Fibroblast of skin of left biceps (primary cell): ENCODE data around the gene PHF24.
"Not testable (repeated sequence)": the region's sequence is repeated elsewhere in the genome, so short reads cannot be mapped to it uniquely, and the experiment has no call there.

ENCODE experiments used
- DNase-seq, 2 experiments: peaks; one replicate each; pipeline ENCODE4 v3.0.0-alpha.2; 2013; ENCODE audit warnings: low read depth in 2 of 2

PHF24 gene

DNA sequence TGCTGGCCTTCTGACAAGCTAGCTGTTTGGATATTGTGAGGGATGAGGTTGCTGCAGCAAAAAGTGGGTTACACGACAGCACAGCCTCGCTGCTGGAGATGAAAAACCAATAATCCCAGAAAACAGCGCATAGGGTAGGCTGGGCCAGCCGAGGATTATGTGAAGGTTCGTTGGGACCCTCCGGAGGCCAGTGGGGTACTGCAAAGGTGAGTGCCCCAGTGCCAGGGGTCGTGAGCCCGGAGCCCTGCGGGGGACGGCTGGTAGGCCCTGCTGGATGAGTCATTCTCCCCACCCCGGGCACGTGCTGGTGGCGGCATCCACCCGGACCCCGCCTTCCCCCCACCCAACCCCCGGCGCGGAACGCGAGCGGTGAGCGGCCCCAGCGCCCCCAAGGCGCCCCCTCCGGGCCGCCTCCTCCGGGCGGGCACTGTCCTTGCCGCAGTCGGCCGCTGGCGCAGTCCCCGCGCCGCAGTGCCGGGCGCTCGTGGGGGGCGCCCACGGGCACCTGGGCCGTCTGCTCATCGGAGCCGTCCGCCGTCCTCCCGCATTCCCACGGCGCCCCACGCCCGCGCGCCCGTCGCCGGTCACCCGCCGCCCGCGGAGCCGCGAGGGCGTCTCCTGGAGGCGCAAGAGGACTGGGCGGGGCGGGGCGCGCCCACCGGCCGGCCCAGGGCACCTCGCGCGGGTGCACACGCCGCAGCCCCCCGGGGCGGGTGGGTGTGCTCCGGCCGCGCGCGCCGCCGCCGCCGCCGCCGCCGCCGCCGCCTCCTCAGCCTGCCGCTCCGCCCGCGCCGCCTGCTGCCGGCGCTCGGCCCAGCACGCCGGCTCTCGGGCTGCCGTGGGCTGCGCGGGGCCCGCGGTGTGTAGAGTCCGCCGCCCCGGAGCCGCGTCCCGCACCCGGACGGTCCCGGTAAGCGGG is at the start of gene PHF24:
TSS of gene PHF24 (plus strand) at position 794 of the 919 bp plus-strand sequence. CDS start 13,014 bp downstream, outside the sequence.
- DNase-seq = no peak

DNA sequence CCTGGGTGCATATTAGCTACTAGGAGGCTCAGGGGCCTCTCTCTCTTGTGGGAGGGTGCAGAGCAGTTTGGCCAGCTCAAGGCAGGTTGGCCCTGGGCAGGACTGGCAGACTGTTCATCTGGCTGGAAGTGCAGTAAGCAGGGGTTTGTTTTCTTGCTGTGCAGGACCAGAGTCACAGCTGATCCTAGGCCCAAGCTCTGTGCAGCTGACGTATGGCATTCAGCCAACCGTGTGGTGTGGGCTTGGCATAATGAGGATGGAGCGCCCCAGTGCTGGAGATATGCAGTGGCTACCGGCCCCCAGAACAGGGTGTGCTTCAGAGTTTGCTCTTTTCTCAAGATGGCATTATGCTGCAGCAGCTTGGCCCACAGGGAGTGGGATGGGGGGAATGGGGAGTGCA is 31.0 kb upstream of the PHF24 start:
- no peak for DNase-seq

DNA sequence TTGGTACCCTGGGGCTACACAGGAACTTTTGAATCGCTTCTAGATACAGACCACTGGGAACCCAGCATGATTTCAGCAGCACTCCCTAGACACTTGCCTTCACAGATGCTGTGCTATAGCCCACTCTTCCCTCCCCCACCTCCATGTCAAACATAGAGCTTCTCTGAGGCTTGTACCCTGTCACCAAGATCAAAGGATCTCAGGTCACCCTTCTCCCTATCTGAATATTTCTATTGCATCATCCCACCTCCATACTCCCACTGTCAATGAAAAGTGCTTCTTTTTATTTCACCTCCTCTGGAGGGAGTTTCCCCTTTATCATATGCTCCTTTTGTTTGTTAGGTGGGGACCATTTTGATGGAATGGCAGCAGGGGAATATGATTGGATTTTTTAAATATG is 29.2 kb upstream of the PHF24 start:
- no peak for DNase-seq

DNA sequence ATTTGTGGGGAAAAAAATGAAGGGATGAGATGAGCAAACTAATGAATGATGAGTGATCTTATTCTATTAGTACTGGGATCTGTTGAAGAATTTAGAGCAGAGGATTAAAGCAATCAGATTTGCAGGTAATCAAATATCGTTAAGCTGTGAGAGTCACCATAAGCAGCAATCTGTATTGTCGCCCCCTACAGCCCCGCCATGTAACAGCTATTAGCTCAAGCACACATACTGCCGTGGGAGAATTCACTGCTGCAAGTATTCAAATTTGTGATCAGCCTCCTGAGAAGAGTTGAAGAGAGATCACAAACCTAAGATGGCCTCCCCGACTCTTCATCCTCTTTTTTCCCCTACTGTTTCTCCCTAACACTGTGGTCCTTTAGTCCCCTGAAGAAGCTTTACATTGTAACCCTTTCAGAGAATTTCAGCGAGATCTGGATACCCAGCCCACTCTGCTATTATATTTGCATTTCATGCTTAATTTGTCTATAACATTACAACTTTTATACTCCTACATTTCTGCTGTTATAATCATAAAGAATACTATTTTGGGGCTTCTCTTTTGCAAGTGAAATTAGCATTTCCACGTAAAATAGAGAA is 28.5 kb upstream of the PHF24 start:
- DNase-seq = no peak

DNA sequence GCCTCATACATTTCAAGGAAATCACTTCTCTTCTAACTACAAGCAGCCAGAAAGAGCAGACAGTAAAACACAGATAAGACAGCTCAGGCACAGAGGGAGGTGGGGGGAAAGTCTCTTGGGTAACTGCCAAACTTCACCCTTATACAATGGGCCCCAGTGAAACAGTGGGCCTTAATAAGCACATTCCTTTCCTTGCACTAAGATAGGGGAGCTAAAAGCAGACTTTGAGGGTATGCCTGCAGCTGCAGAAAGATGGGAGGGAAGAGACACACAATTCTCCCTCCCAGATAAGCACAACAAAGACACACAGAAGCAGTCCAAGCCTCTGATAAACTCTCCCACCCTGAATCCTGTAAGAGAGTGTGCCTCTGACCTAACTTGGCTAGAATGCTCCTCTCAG is 18.1 kb upstream of the PHF24 start:
- not testable (repeated sequence) for DNase-seq

DNA sequence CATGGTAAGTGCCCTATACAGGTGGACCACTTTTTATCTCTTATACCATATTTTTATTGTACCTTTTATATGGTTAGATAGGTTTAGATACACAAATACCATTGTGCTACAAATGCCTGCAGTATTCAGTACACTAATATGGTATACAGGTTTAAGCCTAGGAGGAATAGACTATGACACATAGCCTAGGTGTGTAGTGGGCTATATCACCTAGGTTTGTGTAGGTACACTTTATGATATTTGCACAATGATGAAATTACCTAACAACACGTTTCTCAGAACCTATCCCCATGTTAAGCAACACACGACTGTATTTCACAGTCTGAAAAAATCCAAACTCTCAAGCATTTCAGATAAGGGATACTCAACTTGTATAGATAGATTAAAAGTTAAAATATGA is 9.6 kb upstream of the PHF24 start:
- no peak for DNase-seq

DNA sequence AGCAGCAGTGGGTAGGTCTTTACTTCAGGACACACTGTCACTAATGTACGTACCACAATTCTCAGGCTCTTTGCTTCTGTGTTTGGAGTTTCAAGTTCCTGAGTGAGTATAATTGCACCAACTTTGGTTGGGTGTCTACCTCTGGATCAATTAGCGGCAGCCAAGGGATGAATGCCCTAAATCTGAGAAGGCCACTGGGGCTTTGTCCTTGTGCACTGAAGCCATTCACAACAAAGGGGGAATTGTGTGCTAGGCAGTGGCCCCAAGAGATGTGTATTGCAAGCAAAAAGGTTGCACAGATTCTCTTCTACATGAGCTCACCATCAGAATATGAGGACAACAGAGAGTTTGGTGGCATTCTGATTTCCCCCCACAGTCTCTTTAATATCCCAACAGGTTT is 3.9 kb upstream of the PHF24 start:
- no peak for DNase-seq

DNA sequence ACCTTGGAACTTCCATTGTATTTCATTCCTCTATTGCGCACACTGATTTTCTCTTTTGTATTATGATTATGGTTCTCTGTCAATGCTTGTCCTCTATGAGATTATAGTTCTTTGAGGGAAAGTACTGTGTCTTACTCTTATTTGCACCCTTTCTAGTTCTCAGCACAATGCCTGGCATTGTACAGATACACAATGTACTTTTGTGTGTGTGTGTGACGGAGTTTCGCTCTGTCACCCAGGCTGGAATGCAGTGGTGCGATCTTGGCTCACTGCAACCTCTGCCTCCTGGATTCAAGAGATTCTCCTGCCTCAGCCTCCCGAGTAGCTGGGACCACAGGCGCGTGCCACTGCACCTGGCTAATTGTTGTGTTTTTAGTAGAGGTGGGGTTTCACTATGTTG is 2.0 kb upstream of the PHF24 start:
- DNase-seq = not testable (repeated sequence)

DNA sequence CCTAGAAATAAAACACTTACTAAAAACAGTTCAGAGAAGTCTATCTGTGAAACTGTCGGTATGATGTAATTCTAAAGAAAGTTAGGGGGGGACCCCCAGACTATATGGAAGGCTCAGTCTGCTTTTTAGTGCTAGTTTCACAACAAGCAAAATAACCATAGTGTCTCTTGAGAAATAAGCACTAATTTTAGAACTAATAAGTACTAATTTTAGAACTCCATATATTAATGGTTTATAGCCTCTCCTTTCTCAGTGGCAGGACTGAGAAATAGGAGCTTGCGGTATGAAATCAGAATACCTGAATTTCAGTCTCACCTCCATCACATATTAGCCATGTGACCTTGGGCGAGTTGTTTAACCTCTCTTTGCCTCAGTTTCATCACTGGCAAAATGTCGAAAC is 1.4 kb upstream of the PHF24 start:
- no peak for DNase-seq

DNA sequence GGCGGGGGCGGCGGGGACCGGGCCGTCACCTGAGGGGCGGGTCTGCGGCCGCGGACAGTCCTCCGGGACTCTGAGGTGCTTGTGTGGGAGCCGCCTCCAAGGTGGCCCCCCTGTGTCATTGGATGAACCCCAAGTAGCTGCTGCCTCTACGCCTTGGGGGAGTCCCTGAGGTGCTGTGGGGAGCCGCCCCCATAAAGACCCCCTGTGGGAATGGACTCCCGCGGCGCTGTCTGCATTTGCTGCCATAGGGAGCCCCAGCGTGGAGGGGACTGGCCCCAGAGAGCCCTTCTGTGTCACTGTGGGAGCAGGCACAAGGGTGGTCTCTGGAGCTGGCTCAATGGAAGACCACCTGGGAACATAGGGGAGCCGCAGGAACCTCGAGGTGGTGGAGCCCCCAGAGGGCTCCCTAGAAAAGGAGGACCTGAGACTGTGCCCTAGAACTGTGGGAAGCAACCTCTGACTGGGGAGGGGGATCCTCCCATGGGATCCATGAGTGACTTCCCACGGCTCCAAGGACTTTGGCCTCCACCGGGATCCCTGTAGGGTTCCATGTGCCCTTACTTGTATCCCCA is 412 bp downstream of the PHF24 start:
- no peak for DNase-seq

DNA sequence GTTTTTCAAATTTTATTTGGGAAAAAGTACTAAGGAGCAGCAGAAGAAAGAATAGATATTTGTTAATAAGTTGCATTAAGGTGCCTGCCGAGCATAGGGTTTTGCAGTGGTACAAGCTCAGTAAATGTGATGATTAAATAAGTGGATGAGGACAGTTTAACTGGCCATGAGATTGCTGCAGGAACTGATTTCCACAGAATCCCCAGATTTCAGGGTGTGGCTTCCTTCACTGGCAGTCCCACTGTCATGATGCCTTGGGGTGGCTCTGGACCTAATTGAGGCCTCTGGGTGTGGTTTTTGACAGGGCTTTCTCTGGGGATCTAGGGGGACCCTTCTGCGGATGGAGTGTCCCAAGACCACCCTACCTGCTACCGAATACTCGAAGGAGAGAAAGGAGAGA is 1.4 kb downstream of the PHF24 start:
- no peak for DNase-seq

DNA sequence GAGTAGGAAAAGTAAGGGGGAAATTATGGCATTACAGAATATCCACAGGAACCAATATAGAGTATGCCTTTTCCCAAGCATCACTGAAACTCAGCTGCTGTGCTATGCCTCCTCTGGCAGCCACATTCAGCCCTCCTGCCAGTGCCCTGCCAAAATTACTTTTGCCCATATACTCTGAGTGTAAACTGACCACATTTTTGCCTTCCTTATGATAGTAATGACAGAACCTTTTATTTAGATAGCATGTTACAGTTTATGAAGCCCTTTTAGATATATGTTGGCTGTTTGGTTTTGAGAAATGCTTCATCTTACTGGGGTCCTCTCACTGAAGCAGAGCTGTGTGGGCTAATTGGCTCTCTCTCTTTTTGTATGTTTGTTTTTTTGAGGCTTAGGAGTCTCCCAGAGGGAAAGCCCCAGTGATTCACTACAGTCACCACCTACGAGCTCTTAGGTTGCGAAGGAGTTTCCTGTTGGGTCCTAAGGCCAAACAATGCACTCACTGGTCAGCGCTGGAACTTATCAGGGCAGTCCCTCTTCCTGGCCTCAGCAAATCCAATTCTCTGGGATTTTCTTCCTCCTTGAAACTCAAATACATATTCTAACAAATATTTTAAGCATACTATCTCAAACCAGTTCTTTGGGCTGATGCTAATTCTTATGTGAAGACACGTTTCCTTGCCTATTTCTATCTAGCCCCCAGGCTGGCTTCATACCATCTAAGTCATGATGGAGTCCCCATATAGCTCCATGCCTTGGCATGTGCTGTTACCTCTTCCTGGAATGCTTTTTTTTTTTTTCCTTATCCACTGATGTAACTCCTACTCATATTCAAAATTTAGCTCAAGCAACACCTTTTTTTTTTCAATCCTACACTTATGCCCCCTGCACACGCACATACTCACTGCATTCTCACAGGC is 3.7 kb downstream of the PHF24 start:
- DNase-seq = no peak

DNA sequence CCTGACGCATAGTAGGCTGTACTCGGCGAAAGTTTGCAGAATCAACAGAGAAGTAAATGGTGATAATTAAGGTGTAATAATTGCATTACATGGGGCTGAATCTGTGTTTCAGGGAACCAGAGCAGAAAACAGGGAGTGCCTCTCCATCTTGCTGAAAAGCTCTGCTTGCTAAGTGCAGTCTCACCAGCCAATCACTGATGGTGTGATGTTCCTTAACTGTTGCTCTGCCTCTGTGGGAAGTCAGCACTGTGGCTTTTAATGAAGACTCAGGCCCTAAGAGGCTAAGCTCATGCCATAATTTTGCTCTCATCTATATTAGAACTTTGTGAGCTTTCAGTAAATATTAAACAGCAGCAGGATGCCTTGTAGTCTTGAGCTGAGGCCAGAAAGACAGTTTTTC is 4.5 kb downstream of the PHF24 start:
- no peak for DNase-seq

DNA sequence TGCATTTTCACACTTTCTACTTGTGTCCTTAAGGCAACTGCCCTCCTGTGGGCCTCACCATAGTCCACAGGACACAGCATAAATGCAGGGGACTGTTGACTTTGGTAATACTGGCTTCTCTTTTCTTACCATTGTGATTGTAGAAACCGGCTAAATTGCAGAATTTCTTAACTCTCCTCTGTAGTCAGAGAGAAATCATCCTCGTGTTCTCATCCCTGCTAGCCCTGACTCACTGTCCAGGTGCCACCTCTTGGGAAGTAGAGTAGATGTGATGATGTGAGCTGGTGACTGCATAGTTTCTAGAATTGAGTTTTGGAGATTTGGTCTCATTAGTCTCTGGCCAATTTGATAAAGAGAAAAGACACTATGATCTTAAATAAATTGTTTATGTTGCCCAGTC is 5.5 kb downstream of the PHF24 start:
- no peak for DNase-seq

DNA sequence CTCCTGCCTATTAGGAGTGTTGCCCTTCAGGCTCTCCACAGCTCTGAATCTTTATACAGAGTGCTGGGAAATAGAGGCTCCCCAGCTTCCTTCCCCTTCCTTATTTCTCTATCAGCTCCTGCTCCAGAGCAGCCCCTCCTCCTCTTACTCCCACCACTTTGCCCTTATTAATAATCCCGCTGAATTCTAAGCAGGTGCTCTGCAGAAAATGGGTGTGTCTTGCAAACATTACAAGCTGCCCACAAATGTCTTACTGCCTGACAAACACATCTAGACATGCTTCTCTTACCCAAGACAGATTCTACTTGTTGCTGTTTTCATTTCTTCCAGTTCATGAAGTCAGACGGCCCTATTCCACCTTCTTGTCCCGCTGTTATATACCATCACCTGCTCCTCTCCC is 6.4 kb downstream of the PHF24 start:
- no peak for DNase-seq

DNA sequence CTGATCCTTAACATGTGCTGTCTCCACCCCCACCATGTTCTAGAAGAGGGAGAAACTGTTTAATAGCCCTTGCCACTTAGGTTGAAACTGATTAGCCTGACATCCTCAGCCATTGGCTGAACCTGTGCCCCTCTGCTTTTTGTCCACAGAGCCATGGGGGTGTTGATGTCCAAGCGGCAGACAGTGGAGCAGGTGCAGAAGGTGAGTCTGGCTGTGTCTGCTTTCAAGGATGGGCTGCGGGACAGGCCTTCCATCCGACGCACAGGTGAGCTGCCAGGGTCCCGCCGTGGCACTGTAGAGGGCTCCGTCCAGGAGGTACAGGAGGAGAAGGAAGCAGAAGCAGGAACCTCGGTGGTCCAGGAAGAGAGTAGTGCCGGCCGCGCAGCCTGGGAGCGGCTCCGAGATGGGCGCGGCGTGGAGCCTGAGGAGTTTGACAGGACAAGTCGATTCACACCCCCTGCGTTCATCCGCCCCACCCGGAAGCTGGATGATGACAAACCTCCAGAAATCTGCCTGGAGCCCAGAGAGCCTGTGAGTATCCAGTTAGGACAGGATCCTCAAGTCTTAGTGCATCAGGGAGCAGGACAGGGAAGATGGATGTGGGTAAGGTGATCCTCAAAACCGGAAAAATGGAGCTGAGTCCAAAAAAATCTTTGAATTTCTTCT is 13.2 kb downstream of the PHF24 start:
- no peak for DNase-seq

DNA sequence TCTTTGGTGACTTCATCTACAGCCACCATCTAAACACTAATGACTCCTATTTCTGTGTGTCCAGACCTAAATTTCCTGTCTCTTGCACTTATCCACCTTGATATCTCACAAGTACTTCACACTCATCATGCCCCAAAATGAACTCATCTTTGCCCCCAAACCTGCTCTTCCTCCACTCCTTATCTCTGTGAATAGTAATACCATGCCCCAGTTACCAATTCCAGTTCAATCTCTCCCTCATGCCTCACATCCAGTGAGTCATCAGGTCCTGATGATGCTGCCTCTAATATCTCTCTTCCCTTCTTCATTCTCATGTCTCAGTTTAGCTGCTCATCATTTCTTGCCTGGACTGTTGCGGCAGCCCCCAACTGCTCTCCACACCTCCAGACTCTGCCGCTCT is 16.6 kb downstream of the PHF24 start:
- no peak for DNase-seq

DNA sequence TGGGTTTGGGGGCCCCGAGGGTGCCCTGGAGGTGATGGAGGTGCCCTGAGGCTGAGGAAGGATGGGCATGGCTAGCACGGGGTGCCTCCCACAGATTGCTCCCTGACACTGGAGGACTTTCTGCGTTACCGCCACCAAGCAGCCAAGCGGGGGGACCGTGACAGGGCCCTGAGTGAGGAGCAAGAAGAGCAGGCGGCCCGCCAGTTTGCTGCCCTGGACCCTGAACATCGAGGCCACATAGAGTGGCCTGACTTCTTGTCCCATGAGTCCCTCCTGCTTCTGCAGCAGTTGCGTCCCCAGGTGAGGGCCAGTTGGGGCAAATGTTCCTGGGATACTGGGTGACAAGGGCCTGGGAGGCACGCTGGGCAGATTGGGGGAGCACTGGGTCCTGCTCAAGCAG is 18.4 kb downstream of the PHF24 start:
- DNase-seq = no peak

DNA sequence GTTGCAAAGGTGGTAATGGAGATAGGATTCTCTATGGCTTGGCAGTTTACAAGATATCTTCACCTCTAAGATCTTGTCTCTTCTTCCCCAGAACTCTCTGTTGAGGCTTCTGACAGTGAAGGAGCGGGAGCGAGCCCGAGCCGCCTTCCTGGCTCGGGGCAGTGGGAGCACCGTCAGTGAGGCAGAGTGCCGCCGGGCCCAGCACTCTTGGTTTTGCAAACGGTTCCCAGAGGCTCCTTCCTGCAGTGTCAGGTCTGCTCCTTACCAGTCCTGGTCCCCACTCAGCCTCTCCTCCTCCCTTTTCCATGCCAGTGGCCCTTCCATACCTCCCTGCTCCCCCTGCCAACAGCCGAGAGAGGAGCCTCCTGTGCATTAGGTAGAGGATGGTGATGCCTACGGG is 18.9 kb downstream of the PHF24 start:
- DNase-seq = no peak

DNA sequence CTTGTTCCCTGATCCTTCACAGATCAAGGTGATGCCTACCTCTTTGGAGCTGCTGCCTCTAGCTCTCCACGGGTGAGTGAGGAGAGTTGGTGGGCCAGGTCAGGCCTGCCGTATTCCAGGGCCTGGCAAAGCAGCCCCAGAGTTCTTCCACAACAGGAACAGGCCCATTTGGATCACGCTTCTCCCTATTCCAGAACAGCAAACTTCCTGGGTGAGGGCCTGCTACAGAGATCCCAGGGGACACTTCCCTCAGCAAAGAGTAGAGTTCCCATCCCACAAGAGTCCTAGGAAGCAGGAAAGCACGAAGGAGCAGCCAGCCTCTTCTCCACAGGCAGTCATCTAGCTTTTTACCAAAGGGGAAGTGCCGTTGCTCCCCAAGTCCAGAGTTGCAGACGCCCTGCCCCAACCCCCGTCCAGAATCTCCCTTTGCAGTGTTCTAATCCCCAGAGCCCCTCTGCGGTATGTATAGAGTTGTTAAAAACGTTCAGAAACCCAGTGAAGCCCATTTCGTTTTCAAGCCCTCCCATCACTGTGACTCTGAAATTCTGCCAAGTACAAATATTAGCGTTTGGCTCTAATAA is 22.2 kb downstream of the PHF24 start:
- no peak for DNase-seq

DNA sequence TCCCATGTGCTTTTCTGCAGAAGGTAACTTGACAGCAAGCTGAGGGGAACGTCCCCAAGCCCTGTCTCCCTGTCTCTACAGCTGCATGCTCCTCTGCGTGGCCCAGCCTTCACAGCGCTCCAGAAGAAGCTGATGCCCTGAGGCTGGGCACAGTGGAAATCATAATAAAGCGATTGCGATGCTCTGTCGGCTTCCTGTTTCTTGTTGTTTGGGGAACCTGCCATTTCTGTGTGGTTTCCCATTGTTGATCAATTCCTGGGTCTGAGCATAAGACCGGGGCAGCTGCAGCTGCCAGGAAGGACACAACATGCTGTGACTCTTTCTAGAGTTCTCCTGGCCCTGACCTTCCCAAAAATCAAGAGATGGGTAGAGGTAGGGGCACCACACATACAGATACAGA is 24.3 kb downstream of the PHF24 start:
- no peak for DNase-seq
